ENCODE results near the gene NFATC2. TPM values are rescaled to one million over a fixed set of nuclear protein-coding genes. Genes with fewer than 3 reads are reported as not detected.

The NFATC2 gene
- total RNA-seq, 1 experiment from 2014 or later, result 0.07 TPM

- Mint-ChIP-seq H3K4me1 (ENCODE audit: insufficient read depth, unreplicated experiment) (no peaks in the 10 kb centered on the region), H3K27ac (ENCODE audit: low read depth, unreplicated experiment) (no peak overlapping the region), H3K36me3 (ENCODE audit: insufficient read depth, unreplicated experiment) (no peaks in the 10 kb centered on the region), H3K9me3 (ENCODE audit: unreplicated experiment) (no peaks in the 10 kb centered on the region), H3K27me3 (ENCODE audit: insufficient read depth, unreplicated experiment) (no peaks in the 10 kb centered on the region), H3K4me3 (ENCODE audit: unreplicated experiment) (no peak overlapping the region)
- peak; percentile 52 for DNase-seq (ENCODE audit: unreplicated experiment)
- no TSS peak for BruUV-seq (replicated peaks)
- POLR2A ChIA-PET, result interaction anchor here (0.5 to 2.5 kb wide), 4 partner anchors 51 to 225 kb away, joined by 3 to 16 read pairs (median 3); no protein-coding TSS in a partner anchor
- TF ChIP-seq, protein P1, sequence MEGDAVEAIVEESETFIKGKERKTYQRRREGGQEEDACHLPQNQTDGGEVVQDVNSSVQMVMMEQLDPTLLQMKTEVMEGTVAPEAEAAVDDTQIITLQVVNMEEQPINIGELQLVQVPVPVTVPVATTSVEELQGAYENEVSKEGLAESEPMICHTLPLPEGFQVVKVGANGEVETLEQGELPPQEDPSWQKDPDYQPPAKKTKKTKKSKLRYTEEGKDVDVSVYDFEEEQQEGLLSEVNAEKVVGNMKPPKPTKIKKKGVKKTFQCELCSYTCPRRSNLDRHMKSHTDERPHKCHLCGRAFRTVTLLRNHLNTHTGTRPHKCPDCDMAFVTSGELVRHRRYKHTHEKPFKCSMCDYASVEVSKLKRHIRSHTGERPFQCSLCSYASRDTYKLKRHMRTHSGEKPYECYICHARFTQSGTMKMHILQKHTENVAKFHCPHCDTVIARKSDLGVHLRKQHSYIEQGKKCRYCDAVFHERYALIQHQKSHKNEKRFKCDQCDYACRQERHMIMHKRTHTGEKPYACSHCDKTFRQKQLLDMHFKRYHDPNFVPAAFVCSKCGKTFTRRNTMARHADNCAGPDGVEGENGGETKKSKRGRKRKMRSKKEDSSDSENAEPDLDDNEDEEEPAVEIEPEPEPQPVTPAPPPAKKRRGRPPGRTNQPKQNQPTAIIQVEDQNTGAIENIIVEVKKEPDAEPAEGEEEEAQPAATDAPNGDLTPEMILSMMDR (IDR thresholded peaks at IDR 0.05; ENCODE audit: unreplicated experiment), result peak; percentile 51
- CTCF ChIA-PET, result interaction anchor here (0.5 to 3.8 kb wide), 52 partner anchors 10 to 723 kb away, joined by 3 to 178 read pairs (median 4); no protein-coding TSS in a partner anchor
- intact Hi-C loops (cut with micrococcal nuclease), result loop anchor here (1.0 kb wide), 1 partner anchor 209 kb away; no protein-coding TSS in a partner anchor
Measured at GRCh38 chr20:51385646-51386530, 156.6 kb downstream of the NFATC2 start.

GRCh38 chr20:51384875-51385274, 157.6 kb downstream of the NFATC2 start:
- H3K4me3 Mint-ChIP-seq (ENCODE audit: unreplicated experiment), result no peak overlapping the region
- ChIA-PET POLR2A (no interaction called here), CTCF (interaction anchor here (0.6 to 3.8 kb wide), 16 partner anchors 11 to 392 kb away, joined by 3 to 178 read pairs (median 4); no protein-coding TSS in a partner anchor)
- TF ChIP-seq, protein P1 (IDR thresholded peaks at IDR 0.05; ENCODE audit: unreplicated experiment), result no peak
- no peaks in the 10 kb centered on the region for H3K9me3 Mint-ChIP-seq (ENCODE audit: unreplicated experiment)
- no TSS peak for BruUV-seq (replicated peaks)
- H3K27me3 Mint-ChIP-seq (ENCODE audit: insufficient read depth, unreplicated experiment), result no peaks in the 10 kb centered on the region
- no peak for DNase-seq (ENCODE audit: unreplicated experiment)
- intact Hi-C loops (cut with micrococcal nuclease), result no loop called here
- no peak overlapping the region for H3K27ac Mint-ChIP-seq (ENCODE audit: low read depth, unreplicated experiment)
- no peaks in the 10 kb centered on the region for H3K36me3 Mint-ChIP-seq (ENCODE audit: insufficient read depth, unreplicated experiment)
- H3K4me1 Mint-ChIP-seq (ENCODE audit: insufficient read depth, unreplicated experiment), result no peaks in the 10 kb centered on the region

GRCh38 chr20:51383891-51384510, 158.5 kb downstream of the NFATC2 start:
- CTCF ChIA-PET, result interaction anchor here (0.7 to 3.8 kb wide), 5 partner anchors 11 to 391 kb away, joined by 3 to 178 read pairs (median 3); no protein-coding TSS in a partner anchor
- POLR2A ChIA-PET, result no interaction called here

More at GRCh38 chr20:51383891-51384510, 158.5 kb downstream of the NFATC2 start:
- peak; percentile 24 for DNase-seq (ENCODE audit: unreplicated experiment)
- H3K27me3 Mint-ChIP-seq (ENCODE audit: insufficient read depth, unreplicated experiment), result no peaks in the 10 kb centered on the region
- no peaks in the 10 kb centered on the region for H3K4me1 Mint-ChIP-seq (ENCODE audit: insufficient read depth, unreplicated experiment)
- no peaks in the 10 kb centered on the region for H3K9me3 Mint-ChIP-seq (ENCODE audit: unreplicated experiment)
- no TSS peak for BruUV-seq (replicated peaks)
- H3K27ac Mint-ChIP-seq (ENCODE audit: low read depth, unreplicated experiment), result no peak overlapping the region
- TF ChIP-seq, protein P1 (IDR thresholded peaks at IDR 0.05; ENCODE audit: unreplicated experiment), result no peak
- intact Hi-C loops (cut with micrococcal nuclease), result no loop called here
- no peak overlapping the region for H3K4me3 Mint-ChIP-seq (ENCODE audit: unreplicated experiment)
- H3K36me3 Mint-ChIP-seq (ENCODE audit: insufficient read depth, unreplicated experiment), result no peaks in the 10 kb centered on the region
